HuH-7 (cell line): Measurements from ENCODE around the gene SPPL3.
"Not testable (repeated sequence)": the region's sequence is repeated elsewhere in the genome, so short reads cannot be mapped to it uniquely, and the experiment has no call there.

Experiments used
- DNase-seq: peaks from one replicate; pipeline ENCODE4 v3.0.0; 2011; ENCODE audit warnings: low spot score

SPPL3 gene

GRCh38 chr12:120844768-120845449 lies 59.2 kb downstream of the SPPL3 start:
- no peak for DNase-seq

GRCh38 chr12:120844297-120844696 lies 59.9 kb downstream of the SPPL3 start:
- no peak for DNase-seq

- no peak for DNase-seq
Measured at GRCh38 chr12:120843472-120843871, 60.7 kb downstream of the SPPL3 start.

GRCh38 chr12:120842595-120842994 lies 61.6 kb downstream of the SPPL3 start:
- DNase-seq: no peak

- DNase-seq: no peak
Measured at GRCh38 chr12:120841525-120841924, 62.6 kb downstream of the SPPL3 start.

- DNase-seq: no peak
Measured at GRCh38 chr12:120839503-120839902, 64.7 kb downstream of the SPPL3 start.

- DNase-seq: not testable (repeated sequence)
Measured at GRCh38 chr12:120838629-120839383, 65.4 kb downstream of the SPPL3 start.

GRCh38 chr12:120836114-120836684 lies 68.0 kb downstream of the SPPL3 start:
- no peak for DNase-seq

- no peak for DNase-seq
Measured at GRCh38 chr12:120835657-120836056, 68.5 kb downstream of the SPPL3 start.

- no peak for DNase-seq
Measured at GRCh38 chr12:120835304-120835612, 68.9 kb downstream of the SPPL3 start.

GRCh38 chr12:120834489-120835303 lies 69.5 kb downstream of the SPPL3 start:
- DNase-seq: no peak

GRCh38 chr12:120833849-120834248 lies 70.3 kb downstream of the SPPL3 start:
- no peak for DNase-seq

- no peak for DNase-seq
Measured at GRCh38 chr12:120832737-120833136, 71.4 kb downstream of the SPPL3 start.

- DNase-seq: no peak
Measured at GRCh38 chr12:120831648-120832267, 72.4 kb downstream of the SPPL3 start.

GRCh38 chr12:120830966-120831365 lies 73.2 kb downstream of the SPPL3 start:
- DNase-seq: no peak

GRCh38 chr12:120830052-120830940 lies 73.9 kb downstream of the SPPL3 start:
- DNase-seq: peak; percentile 12

- no peak for DNase-seq
Measured at GRCh38 chr12:120826335-120826734, 77.8 kb downstream of the SPPL3 start.

- DNase-seq: peak; percentile 18
Measured at GRCh38 chr12:120825337-120825736, 78.8 kb downstream of the SPPL3 start.

- no peak for DNase-seq
Measured at GRCh38 chr12:120822832-120823503, 81.2 kb downstream of the SPPL3 start.

- no peak for DNase-seq
Measured at GRCh38 chr12:120821878-120822277, 82.3 kb downstream of the SPPL3 start.
